ENCODE data around the gene NMT1.

DNA sequence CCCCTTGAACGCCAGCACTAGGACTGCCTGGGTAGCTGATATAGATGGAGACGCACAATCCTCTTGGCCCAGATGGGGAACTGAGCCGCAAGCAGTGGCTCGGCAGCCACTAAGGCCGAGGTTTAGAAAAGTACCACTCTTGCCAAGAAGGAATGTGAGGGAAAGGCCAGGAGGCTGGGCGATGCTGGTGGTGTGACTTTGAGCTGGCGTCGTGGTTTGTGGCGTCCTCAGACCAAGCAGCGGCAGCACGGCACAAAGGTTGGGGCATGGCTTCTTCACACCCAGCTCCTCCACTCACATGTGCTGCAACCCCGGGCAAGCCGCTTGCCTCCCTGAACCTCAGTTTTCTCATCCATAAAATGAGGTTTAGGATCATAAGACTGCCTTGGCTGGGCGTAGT, 25.3 kb upstream of the NMT1 start:
- no peak for TF ChIP-seq POLR2A (IDR thresholded peaks at IDR 0.05)
- TF ChIP-seq, protein P1, sequence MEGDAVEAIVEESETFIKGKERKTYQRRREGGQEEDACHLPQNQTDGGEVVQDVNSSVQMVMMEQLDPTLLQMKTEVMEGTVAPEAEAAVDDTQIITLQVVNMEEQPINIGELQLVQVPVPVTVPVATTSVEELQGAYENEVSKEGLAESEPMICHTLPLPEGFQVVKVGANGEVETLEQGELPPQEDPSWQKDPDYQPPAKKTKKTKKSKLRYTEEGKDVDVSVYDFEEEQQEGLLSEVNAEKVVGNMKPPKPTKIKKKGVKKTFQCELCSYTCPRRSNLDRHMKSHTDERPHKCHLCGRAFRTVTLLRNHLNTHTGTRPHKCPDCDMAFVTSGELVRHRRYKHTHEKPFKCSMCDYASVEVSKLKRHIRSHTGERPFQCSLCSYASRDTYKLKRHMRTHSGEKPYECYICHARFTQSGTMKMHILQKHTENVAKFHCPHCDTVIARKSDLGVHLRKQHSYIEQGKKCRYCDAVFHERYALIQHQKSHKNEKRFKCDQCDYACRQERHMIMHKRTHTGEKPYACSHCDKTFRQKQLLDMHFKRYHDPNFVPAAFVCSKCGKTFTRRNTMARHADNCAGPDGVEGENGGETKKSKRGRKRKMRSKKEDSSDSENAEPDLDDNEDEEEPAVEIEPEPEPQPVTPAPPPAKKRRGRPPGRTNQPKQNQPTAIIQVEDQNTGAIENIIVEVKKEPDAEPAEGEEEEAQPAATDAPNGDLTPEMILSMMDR (IDR thresholded peaks at IDR 0.05), result no peak

Data from prostate gland (tissue), 2 donors.